ENCODE results near the gene RPL35. TPM values are rescaled to one million over a fixed set of nuclear protein-coding genes. Genes with fewer than 3 reads are reported as not detected.

RPL35 gene
- total RNA-seq, 1 donor from 2014 or later = 3,310 TPM

DNA sequence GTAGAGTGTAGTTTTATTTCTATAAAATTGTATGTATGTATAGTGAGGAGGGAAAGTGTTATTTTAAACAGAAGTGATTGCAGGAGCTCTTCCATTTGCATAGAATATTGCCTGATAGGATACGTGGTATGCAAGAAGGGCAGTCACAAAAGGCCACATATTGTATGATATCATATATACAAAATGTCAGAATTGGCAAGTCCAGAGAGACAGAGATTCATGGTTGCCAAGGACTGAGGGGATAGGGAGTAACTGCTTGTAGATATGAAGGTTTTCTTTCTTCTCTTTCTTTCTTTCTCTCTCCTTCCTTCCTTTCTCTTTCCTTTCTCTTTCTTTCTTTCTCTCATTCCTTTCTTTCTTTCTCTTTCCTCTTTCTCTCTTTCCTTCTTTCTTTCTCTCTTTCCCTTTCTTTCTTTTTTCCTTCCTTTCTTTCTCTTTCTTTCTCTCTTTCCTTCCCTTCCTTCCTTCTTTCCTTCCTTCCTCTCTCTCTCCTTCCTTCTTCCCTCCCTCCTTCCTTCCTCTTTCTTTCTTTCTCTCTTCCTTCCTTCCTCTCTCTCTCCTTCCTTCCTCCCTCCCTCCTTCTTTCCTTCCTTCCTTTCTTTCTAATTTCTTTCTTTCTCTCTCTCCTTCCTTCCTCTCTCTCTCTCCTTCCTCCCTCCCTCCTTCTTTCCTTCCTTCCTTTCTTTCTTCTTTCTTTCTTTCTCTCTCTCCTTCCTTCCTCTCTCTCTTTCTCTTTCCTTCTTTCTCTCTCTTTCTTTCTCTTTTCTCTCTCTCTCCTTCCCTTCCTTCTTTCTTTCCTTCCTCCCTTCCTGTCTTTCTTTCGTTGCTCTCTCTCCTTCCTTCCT is 33.0 kb downstream of the RPL35 start:
- TF ChIP-seq CTCF (IDR thresholded peaks at IDR 0.05; ENCODE audit: insufficient read depth, low read length, poor library complexity, severe bottlenecking) = no peak
- no peaks in the 10 kb centered on the region for H3K36me3 ChIP-seq (ENCODE audit: control insufficient read depth, insufficient read depth, low read length)
- no peak for DNase-seq (ENCODE audit: low read depth)
- H3K27me3 ChIP-seq (ENCODE audit: control insufficient read depth, insufficient read depth, low read length) = no peaks in the 10 kb centered on the region
- no peak overlapping the region for H3K4me3 ChIP-seq (ENCODE audit: low read depth, low read length)

DNA sequence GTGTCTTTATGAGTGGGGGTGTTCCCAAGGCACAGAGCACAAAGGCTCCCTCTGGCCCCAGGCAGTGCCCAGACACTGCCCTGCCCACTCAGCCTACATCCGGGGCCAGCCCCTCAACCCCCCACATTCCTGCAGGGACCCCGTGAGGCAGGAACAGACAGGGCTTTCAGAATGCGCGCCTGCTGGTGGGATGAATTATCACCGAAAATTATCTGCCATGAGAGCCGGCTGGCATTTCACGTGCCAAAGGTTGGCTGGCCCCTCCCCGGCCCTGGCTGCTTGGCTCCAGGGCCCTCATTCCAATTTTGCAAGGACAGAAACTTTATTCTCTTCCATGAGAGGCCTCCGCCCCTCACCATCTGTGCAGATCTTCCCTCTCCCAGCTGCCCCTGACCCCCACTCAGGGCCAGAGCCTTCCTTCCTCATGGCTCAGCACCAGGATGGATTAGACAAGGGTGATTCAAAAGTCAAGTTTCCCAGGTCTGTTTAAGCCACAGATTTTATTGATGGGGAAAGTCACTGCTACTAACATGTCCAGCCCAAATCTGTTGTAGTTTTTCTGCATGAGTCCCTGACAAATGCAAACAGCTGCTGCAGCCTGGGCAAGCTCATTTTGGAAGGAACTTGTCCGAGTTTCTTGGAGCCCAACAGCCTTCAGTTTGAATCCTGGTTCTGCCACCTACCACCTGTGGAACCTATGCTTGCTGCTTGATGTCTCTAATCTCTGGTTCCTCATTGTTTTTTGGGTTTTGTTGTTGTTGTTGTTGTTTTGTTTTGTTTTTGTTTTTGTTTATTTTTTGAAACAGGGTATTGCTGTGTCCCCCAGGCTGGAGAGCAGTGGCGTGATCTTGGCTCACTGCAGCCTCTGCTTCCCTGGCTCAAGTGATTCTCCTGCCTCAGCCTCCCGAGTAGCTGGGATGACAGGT is 40.8 kb downstream of the RPL35 start:
- Histone ChIP-seq H3K4me3 (ENCODE audit: low read depth, low read length) (no peak overlapping the region), H3K27me3 (ENCODE audit: control insufficient read depth, insufficient read depth, low read length) (no peaks in the 10 kb centered on the region), H3K36me3 (ENCODE audit: control insufficient read depth, insufficient read depth, low read length) (no peaks in the 10 kb centered on the region)
- no peak for DNase-seq (ENCODE audit: low read depth)
- TF ChIP-seq CTCF (IDR thresholded peaks at IDR 0.05; ENCODE audit: insufficient read depth, low read length, poor library complexity, severe bottlenecking) = no peak

DNA sequence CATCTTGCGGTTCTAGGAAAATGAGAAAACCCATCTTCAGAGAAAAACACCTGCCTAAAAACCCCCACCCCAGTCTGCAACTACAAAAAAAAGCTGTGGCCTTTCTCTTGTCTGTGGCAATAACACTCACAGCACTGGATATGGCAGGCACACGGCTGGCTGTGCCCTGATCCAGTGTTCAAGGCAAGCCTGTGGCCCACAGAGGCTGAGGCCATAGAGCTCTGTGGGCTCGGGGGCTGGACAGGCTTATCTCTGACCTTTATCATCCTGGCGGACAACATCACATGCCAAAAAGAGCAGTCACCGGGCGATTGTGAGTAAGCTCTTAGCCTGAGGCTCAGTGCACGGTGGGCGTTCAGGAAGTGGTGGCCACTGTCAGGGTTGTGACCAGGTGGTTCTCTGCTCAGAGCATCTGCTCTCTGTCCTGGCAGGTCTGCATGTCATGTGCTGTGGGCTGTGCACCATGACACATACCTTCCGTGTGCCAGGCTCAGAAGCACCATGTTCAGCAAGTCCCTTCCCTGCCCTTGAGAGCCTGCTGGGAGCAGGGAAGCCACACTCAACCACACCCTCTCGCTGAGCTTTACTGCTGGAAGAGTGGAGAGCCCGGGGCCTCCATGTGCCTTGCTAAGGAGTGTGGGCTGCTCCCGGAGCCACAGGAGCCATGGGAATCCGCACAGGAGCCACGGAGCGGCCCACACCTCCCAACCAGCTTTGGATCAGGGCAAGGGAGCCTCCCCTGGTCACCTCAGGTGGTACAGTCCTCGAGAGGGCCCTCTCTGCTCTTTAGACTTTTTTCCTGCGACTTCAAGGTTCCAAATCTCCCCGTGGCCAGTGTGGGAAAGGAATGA is 43.1 kb downstream of the RPL35 start:
- Histone ChIP-seq H3K4me3 (ENCODE audit: low read depth, low read length) (no peak overlapping the region), H3K27me3 (ENCODE audit: control insufficient read depth, insufficient read depth, low read length) (no peaks in the 10 kb centered on the region), H3K36me3 (ENCODE audit: control insufficient read depth, insufficient read depth, low read length) (no peaks in the 10 kb centered on the region)
- TF ChIP-seq CTCF (IDR thresholded peaks at IDR 0.05; ENCODE audit: insufficient read depth, low read length, poor library complexity, severe bottlenecking) = no peak
- peak; percentile 63 for DNase-seq (ENCODE audit: low read depth)

- H3K27me3 ChIP-seq (ENCODE audit: control insufficient read depth, insufficient read depth, low read length) = no peaks in the 10 kb centered on the region
- H3K4me3 ChIP-seq (ENCODE audit: low read depth, low read length) = no peak overlapping the region
- TF ChIP-seq CTCF (IDR thresholded peaks at IDR 0.05; ENCODE audit: insufficient read depth, low read length, poor library complexity, severe bottlenecking) = no peak
- no peaks in the 10 kb centered on the region for H3K36me3 ChIP-seq (ENCODE audit: control insufficient read depth, insufficient read depth, low read length)
- DNase-seq (ENCODE audit: low read depth) = no peak
Measured at GRCh38 chr9:124815601-124816000, 46.2 kb downstream of the RPL35 start.

DNA sequence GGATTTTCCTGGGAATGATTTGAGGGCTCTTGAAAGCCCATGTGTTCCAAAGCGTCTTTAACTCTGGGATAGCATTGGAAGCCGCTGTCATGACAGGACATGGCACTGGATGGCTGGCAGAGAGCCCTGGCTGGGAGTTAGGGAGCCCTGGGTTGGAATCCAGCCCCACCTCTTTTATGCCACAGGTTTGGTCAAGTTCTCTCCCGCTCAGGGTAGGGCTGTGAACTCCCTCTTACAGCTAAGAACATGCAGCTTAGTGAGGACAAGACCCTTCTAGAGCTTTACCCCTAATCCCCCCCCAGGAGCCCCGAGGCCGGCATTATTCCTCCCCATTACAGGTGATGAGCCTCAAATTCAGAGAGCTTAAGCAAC is 47.6 kb downstream of the RPL35 start:
- Histone ChIP-seq H3K36me3 (ENCODE audit: control insufficient read depth, insufficient read depth, low read length) (no peaks in the 10 kb centered on the region), H3K4me3 (ENCODE audit: low read depth, low read length) (no peak overlapping the region), H3K27me3 (ENCODE audit: control insufficient read depth, insufficient read depth, low read length) (no peaks in the 10 kb centered on the region)
- no peak for DNase-seq (ENCODE audit: low read depth)
- no peak for TF ChIP-seq CTCF (IDR thresholded peaks at IDR 0.05; ENCODE audit: insufficient read depth, low read length, poor library complexity, severe bottlenecking)
